GM21360 (cell line): ENCODE measurements around the gene MYO9B.

Source experiments
- ATAC-seq: cut with Tn5 transposase; IDR thresholded peaks from one replicate; pipeline ENCODE4 v1.9.1; 2021; ENCODE audit warnings: mild to moderate bottlenecking, moderate library complexity; ENCODE audit not compliant: unreplicated experiment

Gene MYO9B

GRCh38 chr19:17209126-17210036 is 133.8 kb downstream of the MYO9B start:
- no peak for ATAC-seq

DNA sequence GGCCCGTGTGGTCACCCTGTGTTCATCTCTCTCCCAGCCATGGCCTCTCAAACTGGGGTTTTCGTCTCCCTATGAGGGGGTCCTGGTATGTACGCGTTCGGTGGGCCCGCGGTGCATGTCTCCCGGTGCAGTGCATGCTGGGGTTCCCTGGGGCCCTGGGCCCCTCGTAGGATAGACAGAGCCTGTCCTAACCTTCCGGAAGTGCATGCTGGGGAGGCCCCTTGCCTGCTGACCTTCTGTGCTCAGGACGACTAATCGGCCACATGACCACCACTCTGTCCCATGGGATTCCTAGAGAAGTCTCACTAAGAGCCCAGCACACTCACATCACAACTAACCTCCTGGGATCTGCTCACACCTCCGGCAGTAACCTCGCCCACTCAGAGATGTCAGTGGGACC is 134.7 kb downstream of the MYO9B start:
- no peak for ATAC-seq

DNA sequence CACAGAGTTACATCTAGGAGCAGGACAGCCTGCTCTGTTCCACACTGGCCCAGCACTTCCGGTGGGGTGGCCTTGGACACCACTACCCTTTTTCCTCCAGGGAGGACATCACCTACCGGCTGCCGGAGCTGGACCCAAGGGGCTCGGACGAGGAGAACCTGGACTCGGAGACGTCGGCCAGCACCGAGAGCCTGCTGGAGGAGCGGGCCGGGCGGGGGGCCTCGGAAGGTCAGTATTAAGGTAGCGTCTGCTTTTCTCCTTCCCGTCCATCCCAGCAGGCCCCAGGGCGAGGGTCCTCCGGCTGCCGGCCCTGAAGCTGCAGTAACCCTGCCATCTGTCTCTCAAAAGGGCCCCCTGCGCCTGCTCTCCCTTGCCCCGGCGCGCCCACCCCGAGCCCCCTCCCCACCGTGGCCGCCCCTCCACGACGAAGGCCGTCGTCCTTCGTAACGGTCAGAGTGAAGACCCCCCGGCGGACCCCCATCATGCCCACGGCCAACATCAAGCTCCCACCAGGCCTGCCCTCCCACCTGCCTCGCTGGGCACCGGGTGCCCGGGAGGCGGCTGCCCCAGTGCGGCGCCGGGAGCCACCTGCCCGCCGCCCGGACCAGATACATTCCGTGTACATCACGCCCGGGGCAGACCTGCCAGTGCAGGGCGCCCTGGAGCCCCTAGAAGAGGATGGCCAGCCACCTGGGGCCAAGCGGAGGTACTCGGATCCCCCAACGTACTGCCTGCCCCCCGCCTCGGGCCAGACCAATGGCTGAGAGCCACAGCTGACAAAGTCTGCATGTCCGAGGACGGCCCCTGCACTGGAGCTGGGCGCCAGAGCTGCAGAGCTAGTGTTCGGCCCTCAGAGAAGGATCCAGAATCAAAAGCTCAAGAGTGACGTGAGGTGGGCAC is 136.2 kb downstream of the MYO9B start:
- no peak for ATAC-seq

GRCh38 chr19:17213334-17213733 is 137.8 kb downstream of the MYO9B start:
- no peak for ATAC-seq

GRCh38 chr19:17214508-17215126 is 139.0 kb downstream of the MYO9B start:
- no peak for ATAC-seq

- ATAC-seq = no peak
Observed at GRCh38 chr19:17215127-17215971, 139.8 kb downstream of the MYO9B start, which contains the start of gene USE1. Gene USE1, plus strand, starts transcription at chr19:17215357. Its CDS starts 49 bp downstream, at chr19:17215406.

GRCh38 chr19:17216058-17216670 is 140.6 kb downstream of the MYO9B start:
- ATAC-seq = no peak

- ATAC-seq = no peak
Observed at GRCh38 chr19:17219286-17219685, 143.7 kb downstream of the MYO9B start.

DNA sequence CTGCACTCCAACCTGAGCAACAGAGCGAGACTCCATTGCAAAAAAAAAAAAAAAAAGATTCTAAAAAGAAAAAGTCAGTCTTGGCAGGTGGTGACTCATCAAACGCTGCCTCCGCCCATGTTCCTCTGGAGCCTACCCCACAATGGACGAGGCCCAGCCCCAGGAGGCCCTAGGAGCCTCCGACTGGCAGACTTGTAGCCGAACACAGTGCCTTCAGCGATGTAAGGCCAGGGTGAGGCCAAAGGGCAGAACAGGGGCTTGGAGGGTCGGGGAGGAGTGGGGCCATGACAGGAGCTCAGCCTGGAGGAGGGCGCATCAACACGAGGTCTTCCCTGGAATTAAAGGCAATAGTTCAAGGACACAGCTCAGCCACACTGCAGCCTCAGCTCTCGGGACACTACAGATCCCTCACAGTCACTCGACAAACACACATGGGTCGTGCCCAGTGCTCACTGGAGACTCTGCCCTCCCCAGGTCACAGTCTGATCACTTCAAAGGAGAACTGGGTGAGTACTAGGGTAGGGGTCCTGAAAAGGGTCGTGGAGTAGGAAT is 144.7 kb downstream of the MYO9B start:
- no peak for ATAC-seq

GRCh38 chr19:17225053-17225452 is 149.5 kb downstream of the MYO9B start:
- ATAC-seq = no peak

DNA sequence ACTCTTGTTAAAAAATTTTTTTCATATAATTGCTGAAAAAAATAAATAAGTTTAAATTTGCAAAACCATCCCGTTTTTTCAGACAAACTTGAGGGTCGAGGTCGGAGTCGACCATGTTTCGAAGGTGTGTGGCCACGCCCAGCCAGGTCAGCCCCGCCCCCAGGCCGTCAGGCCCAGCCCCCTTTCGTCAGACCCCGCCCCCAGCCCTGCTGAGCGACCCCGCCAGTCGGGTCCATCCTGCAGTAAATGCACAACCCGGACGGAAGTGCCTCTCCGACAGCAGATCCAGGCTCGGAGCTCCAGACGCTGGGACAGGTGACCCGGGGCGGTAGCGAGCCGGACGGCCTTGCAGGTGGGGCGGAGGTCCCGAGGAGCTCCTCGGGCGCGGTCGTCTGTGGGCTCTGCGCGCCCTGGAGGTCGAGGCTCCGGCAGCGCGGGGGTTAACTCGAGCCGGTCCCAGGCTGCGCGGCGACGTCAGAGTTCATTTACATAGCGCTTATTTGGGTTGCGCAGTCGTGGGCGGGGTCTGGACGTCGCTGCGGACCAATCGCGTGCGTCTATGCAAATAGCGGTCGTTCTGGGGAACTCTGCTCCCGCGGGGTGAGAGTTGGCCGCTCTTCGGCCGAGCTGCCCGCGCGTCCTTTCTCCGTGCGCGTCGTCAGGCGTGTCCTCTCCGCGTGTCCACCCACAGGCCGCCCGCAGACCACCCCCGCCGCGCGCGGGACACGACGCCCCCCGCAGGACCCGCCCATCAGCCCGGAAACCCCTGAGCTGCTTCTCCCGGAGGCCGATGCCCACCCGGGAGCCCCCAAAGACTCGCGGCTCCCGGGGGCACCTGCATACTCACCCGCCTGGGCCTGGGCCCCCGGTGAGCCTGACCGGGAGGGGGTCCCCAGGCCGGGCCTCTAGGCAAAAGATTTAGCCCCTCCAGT is 150.7 kb downstream of the MYO9B start, which contains the start of gene OCEL1:
TSS of gene OCEL1 (plus strand) at position 225 of the 932 bp plus-strand sequence. CDS start at position 247, 22 bp downstream.
- peak; percentile 86 for ATAC-seq

DNA sequence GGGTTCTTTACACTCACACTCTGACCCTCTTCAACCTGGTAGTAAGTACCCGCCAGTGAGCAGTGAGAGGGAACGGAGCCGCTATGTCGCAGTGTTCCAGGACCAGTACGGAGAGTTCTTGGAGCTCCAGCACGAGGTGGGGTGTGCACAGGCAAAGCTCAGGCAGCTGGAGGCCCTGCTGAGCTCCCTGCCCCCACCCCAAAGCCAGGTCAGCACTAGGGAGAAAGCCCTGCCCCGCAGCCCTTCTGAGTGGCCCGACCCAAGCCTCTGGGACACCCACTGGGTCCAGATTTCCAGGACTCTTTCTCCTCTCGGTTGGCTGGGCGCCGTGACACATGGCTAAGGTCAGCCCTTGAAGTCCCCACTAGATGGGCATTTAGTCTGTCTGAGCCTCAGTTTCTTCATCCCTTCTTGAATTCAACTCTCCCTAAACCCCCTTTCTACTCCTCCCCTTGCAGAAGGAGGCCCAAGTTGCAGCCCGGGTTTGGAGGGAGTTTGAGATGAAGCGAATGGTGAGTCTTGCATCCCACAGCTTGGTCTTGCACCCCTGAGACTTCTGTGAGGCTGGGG is 152.3 kb downstream of the MYO9B start:
- no peak for ATAC-seq

GRCh38 chr19:17229890-17230289 is 154.3 kb downstream of the MYO9B start:
- no peak for ATAC-seq

GRCh38 chr19:17232258-17232657 is 156.7 kb downstream of the MYO9B start:
- ATAC-seq = no peak

- ATAC-seq = no peak
Observed at GRCh38 chr19:17234911-17235299, 159.3 kb downstream of the MYO9B start.

DNA sequence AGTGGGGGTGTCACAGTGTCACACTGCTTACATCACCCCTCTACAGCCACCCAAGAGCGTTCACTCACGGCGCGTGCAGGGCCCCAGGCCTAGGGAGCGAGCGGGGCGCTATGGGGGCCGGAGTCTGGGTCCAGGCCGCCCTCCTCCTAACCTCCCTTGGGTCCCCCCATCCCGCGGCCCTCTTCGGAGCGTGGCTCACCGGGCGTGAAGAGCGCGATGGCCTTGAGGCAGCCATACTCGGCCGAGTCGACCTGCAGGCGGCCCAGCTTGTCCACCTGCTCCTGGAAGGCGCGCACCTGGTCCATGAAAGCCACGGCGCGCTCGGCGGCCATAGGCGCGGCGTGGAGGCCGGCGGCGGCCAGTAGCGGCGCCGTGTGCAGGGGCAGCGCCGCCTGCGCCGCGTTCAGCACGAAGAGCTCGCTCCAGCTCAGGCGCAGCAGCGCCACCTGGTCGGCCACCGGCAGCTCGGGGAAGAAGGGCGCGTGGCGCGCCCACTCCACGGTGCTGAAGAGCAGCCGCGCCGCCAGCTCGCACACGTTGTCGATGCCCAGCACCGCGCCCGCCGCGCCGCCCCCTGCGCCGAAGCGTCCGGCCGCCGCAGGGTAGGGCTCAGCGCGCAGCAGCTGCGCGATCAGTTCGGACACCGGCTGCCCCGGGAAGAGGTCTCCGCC is 159.9 kb downstream of the MYO9B start:
- no peak for ATAC-seq

GRCh38 chr19:17235971-17236777 is 160.6 kb downstream of the MYO9B start:
- no peak for ATAC-seq
